Measurements from ENCODE around the gene GTSE1.
"Not testable (repeated sequence)": the region's sequence is repeated elsewhere in the genome, so short reads cannot be mapped to it uniquely, and the experiment has no call there.

Gene GTSE1

DNA sequence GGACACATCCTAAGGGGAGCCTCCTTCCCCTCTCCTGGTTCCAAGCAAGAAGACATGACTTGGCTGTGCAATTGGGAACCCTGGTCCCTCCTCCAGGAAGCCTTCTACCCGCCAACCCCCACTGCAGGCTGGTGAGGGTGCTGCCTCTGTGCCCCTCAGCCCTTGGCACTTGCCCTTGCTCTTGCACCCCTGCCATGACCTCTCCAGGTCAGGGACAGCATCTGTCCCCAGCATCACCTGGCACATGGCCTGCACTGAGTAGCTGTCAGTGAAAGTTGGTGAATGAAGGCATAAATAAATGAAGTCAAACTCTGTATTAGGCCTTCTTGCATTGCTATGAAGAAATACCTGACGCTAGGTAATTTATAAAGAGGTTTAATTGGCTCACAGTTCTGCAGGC, 1.9 kb upstream of the GTSE1 start:
- no peak for DNase-seq

GRCh38 chr22:46295277-46295971, 1.2 kb upstream of the GTSE1 start:
- no peak for DNase-seq

DNA sequence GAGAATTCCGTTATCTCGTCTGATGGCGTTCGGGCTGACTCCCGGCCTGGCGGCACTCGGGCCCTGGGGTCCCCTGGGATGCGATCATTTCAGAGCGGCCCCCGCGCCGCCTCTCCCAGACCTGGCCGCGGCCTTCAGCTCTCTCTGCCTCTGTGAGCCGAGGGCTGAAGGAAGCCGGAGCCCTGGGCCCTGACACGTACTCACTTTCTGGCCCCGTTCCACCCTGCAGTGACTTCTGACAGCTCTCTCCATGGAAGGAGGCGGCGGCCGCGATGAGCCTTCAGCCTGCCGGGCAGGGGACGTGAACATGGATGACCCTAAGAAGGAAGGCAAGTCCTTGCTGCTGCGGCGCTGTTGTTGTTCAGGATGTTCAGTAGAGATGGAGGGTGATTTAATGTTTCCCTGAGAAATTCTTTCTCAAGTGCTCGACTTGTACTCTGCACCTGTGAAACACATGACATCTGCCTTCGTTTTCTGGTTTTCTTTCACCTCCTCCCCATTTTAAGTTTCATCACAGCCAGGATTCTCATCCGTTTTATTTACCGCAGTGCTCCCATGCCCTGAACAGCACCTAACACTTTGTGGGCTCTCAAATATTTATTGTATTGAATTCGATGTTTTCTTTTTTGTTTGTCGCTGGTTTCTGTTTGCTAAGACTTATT, 612 bp downstream of the GTSE1 start:
- no peak for DNase-seq

DNA sequence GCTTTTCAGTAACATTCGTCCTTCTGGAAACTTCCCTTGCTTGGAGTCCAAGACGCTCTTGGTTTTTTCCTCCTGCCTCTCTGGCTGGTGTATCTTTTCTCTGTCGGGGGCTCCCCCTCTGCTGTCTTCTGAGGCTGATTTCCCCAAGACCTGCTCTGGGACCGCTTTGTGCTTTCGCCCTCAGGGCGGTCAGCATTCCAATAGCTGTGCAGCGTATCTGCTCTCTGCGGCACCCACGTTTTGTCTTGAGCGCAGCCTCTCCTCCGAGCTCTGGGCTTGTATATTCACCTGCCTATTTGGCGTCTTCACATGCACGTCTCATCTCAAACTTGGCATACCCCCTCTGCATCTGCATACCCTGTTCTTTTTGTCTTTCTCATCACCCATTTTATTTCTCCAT, 2.4 kb downstream of the GTSE1 start:
- no peak for DNase-seq

DNA sequence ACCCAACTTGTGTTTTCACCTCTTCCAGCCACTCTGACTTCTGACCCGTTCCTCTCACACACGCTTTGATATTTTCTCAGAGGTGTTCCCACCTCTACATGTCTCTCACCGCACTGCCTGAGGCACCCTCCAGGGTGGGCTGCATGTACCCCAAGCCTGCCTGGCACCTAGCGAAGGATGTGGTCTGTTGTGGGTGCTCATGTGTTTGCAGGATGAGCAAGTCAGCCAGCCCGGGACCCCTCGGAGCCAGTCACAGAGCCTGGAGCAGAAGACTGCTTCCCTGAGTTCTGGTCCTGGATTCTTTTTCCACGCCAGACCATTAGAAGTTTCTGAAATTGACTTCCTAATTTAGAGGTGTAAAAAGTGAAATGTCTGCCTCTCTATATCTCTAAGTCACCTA, 3.8 kb downstream of the GTSE1 start:
- DNase-seq = no peak

- no peak for DNase-seq
Measured at GRCh38 chr22:46303347-46303965, 6.8 kb downstream of the GTSE1 start.

DNA sequence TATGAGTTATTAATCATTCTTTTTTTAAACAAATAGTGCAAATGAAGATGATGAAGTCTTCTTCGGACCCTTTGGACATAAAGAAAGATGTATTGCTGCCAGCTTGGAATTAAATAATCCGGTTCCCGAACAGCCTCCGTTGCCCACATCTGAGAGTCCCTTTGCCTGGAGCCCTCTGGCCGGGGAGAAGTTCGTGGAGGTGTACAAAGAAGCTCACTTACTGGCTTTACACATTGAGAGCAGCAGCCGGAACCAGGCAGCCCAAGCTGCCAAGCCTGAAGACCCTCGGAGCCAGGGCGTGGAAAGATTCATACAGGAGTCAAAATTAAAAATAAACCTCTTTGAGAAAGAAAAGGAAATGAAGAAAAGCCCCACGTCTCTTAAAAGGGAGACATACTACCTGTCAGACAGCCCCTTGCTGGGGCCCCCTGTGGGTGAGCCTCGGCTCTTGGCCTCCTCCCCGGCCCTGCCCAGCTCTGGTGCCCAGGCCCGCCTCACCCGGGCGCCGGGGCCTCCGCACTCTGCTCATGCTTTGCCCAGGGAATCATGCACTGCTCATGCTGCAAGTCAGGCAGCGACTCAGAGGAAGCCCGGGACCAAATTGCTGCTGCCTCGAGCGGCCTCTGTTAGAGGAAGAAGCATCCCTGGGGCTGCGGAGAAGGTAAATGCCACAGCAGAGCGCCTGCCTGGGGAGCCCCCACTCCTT, 11.8 kb downstream of the GTSE1 start:
- DNase-seq = no peak

DNA sequence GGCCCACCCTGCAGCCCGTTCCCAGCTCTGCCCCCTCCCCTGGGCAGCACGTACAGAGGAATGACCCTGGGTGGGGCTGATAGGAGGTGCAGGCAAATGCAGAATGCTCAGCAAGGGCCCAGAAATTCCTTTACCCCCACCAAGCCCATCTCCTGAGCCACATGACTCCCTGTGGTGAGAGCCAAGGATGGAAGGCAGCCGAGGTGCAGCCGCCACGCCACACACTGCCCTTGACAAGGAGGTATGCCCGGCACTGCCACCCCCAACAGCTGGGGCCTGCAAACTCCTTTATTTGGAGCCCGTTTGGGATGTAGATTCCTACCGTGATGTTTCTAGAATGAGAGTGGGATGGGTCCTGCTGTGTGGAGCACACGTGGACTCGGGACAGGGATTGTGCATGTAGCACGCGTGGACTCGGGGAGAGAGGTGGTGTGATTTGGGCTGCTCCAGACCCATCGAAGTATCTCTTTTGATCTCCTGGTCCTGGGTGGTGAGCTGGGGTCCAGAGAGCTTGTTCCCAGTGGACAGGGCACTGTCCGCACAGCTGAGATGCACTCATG, 12.9 kb downstream of the GTSE1 start:
- no peak for DNase-seq

- DNase-seq = no peak
Measured at GRCh38 chr22:46312056-46312455, 15.4 kb downstream of the GTSE1 start.

- not testable (repeated sequence) for DNase-seq
Measured at GRCh38 chr22:46312848-46313247, 16.2 kb downstream of the GTSE1 start.

DNA sequence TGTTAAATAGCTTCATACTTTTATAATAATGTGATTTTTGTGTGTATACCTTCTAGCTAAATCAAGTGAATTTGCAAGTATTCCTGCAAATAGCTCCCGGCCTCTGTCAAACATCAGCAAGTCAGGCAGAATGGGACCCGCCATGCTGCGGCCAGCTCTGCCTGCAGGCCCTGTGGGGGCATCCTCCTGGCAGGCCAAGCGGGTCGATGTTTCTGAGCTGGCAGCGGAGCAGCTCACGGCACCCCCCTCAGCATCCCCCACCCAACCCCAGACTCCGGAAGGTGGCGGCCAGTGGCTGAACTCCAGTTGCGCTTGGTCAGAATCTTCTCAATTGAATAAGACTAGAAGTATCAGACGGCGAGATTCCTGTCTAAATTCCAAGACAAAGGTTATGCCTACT, 19.3 kb downstream of the GTSE1 start:
- DNase-seq = no peak

- DNase-seq = no peak
Measured at GRCh38 chr22:46317646-46318045, 21.0 kb downstream of the GTSE1 start.

GRCh38 chr22:46318576-46318975, 21.9 kb downstream of the GTSE1 start:
- no peak for DNase-seq

DNA sequence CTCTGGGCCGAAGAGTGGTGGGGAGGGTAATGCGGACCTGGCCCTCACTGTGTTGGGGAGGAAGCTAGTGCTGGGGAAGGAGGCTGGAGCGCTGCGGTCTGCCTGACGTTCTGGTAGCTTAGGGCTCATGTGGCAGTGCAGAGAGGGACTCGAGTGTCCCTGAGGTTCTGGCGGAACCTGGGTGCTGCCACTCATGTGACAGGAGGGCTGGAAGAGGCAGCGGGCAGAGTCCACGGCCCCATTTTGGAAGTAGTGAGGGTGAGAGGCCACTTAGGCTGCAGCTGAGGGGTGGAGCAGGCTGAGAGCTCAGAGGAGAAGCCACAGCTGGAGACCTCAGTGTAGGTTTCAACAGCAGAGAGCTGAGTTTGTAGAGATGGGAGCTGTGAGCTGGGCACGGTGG, 22.6 kb downstream of the GTSE1 start:
- no peak for DNase-seq

GRCh38 chr22:46320166-46320710, 23.6 kb downstream of the GTSE1 start:
- no peak for DNase-seq

- no peak for DNase-seq
Measured at GRCh38 chr22:46320716-46321386, 24.2 kb downstream of the GTSE1 start.

DNA sequence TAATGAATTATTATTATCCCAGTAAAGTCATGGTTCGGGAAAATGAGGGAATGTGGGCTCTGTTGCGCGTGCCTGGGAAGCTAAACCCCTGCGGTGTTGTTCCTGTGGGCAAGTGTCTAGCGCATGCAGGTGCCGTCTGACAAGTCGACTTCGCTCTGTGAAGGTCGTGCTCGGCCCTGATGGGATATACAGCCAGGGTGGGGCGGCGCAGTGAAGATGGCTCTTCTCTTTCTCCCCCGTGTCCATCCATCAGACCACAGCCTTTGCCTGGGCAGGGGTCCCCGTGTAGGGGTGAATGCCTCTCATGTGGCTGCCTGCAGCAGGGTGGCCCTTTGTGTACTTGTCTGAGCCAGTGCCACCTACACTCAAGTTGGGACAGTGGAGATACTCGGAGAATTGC, 26.0 kb downstream of the GTSE1 start:
- DNase-seq = no peak

- DNase-seq = no peak
Measured at GRCh38 chr22:46323162-46323561, 26.5 kb downstream of the GTSE1 start.

GRCh38 chr22:46326066-46326680, 29.5 kb downstream of the GTSE1 start:
- DNase-seq = no peak

GRCh38 chr22:46327691-46328465, 31.2 kb downstream of the GTSE1 start:
- no peak for DNase-seq

DNA sequence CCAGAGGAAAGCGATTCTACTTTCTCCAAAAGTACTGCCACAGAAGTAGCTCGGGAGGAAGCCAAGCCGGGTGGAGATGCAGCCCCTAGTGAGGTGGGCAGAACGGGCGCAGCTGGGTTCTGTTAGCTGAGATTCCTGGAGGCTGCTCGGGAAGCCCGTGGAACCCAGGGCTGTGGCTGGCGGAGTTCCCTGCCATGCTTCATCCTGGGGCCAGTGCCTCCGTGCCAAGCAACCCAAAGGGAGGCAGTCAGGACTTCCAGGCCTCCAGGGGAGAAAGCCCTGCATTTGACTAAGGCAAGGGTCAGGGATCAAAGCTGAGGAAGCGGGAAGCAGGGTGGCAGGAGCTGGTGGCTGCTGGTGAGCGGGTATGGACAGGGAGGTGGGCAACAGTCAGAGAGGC, 32.1 kb downstream of the GTSE1 start:
- no peak for DNase-seq

All from NCI-H1092 (cell line).